ENCODE results near the gene GATA2.

- TF ChIP-seq ZSCAN25 (CRISPR knock-in tag; IDR thresholded peaks at IDR 0.05) (no peak), RAD51 (IDR thresholded peaks at IDR 0.05; ENCODE audit: borderline replicate concordance) (no peak), MAX (IDR thresholded peaks at IDR 0.05) (no peak), GTF2F1 (IDR thresholded peaks at IDR 0.05; ENCODE audit: low read length) (no peak), SIN3A (IDR thresholded peaks at IDR 0.05; ENCODE audit: borderline replicate concordance, low read depth, low read length) (no peak), NFIC (IDR thresholded peaks at IDR 0.05; ENCODE audit: low read length) (no peak), CBX5 (CRISPR knock-in tag; IDR thresholded peaks at IDR 0.05; ENCODE audit: borderline replicate concordance) (no peak), CREB1 (IDR thresholded peaks at IDR 0.05) (no peak), CREB1 (CRISPR knock-in tag; IDR thresholded peaks at IDR 0.05) (no peak)
- TF ChIP-seq, protein P1, sequence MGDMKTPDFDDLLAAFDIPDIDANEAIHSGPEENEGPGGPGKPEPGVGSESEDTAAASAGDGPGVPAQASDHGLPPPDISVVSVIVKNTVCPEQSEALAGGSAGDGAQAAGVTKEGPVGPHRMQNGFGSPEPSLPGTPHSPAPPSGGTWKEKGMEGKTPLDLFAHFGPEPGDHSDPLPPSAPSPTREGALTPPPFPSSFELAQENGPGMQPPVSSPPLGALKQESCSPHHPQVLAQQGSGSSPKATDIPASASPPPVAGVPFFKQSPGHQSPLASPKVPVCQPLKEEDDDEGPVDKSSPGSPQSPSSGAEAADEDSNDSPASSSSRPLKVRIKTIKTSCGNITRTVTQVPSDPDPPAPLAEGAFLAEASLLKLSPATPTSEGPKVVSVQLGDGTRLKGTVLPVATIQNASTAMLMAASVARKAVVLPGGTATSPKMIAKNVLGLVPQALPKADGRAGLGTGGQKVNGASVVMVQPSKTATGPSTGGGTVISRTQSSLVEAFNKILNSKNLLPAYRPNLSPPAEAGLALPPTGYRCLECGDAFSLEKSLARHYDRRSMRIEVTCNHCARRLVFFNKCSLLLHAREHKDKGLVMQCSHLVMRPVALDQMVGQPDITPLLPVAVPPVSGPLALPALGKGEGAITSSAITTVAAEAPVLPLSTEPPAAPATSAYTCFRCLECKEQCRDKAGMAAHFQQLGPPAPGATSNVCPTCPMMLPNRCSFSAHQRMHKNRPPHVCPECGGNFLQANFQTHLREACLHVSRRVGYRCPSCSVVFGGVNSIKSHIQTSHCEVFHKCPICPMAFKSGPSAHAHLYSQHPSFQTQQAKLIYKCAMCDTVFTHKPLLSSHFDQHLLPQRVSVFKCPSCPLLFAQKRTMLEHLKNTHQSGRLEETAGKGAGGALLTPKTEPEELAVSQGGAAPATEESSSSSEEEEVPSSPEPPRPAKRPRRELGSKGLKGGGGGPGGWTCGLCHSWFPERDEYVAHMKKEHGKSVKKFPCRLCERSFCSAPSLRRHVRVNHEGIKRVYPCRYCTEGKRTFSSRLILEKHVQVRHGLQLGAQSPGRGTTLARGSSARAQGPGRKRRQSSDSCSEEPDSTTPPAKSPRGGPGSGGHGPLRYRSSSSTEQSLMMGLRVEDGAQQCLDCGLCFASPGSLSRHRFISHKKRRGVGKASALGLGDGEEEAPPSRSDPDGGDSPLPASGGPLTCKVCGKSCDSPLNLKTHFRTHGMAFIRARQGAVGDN (CRISPR knock-in tag; IDR thresholded peaks at IDR 0.05): no peak
Measured at GRCh38 chr3:128517648-128518047, 24.6 kb upstream of the GATA2 start.
